Measurements from ENCODE around the gene THAP8.

DNA sequence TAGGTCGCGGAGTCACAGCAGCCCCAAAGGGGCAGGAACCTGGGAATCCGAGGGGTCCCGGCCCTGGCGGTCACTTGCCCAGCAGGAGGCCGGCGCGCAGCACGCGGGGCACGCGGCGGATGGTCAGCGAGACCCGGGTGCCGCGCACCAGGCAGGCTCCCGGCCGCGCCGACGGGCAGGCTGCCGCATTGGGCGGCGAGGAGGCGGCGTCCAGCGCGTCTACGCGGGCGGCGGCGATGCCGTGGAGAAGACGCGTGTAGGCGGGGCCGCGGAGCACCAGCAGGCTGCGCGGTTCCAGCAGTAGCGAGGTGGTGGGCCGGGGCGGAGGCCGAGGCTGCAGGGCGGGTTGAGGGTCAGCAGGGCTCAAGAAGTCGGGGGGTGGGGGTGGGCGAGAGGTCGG lies 44.9 kb downstream of the THAP8 start:
- no peak for TF ChIP-seq CTCF (IDR thresholded peaks at IDR 0.05; ENCODE audit: low read depth, low read length, poor library complexity, severe bottlenecking)
- no peak for TF ChIP-seq EZH2phosphoT487 (IDR thresholded peaks at IDR 0.05; ENCODE audit: borderline replicate concordance, low read length)
